GM19463 (cell line): Measurements from ENCODE around the gene ZNF385A.
"Not testable (repeated sequence)": the region's sequence is repeated elsewhere in the genome, so short reads cannot be mapped to it uniquely, and the experiment has no call there.

Source experiments
- ATAC-seq: cut with Tn5 transposase; IDR thresholded peaks from one replicate; pipeline ENCODE4 v1.9.1; 2021; ENCODE audit warnings: mild to moderate bottlenecking, moderate library complexity; ENCODE audit not compliant: unreplicated experiment

The ZNF385A gene

GRCh38 chr12:54358191-54358944 lies 26.2 kb downstream of the ZNF385A start:
- ATAC-seq: no peak

- ATAC-seq: no peak
Observed at GRCh38 chr12:54357506-54358190, 26.9 kb downstream of the ZNF385A start.

GRCh38 chr12:54356951-54357356 lies 27.6 kb downstream of the ZNF385A start:
- ATAC-seq: no peak

GRCh38 chr12:54356228-54356627 lies 28.3 kb downstream of the ZNF385A start:
- ATAC-seq: no peak

DNA sequence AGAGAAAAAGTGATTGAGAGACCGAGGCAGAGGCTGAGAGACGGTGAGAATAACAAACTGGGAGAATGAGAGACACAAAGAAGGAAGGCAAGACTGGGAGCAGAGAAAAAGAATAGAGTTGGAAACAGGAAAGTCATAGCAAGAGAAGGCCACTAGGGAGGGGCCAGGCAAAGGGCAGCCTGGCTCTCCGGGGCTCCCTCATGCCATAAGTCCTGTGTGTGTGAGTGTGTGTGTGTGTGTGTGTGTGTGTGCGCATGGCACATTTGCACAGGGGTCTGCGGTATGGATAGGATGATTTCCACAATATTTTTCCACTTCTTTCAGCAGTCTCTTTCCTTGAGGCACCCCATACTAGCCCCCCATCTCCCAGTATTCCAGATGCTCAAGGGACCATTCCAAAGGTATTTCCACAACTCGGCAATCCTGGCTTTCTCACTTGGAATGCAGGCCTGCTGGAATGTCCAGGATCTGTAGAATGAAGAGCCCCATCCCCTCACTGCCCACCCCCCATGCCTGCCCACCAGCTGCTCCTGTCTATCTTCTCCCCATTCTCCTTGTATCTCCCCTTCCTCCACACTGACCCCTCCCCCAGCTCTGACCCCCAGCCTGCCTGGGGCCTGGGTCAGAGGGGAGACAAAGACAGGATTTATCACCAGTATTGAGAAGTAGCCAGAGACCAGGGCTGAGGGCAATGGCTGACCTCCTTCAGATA lies 29.3 kb downstream of the ZNF385A start:
- no peak for ATAC-seq

DNA sequence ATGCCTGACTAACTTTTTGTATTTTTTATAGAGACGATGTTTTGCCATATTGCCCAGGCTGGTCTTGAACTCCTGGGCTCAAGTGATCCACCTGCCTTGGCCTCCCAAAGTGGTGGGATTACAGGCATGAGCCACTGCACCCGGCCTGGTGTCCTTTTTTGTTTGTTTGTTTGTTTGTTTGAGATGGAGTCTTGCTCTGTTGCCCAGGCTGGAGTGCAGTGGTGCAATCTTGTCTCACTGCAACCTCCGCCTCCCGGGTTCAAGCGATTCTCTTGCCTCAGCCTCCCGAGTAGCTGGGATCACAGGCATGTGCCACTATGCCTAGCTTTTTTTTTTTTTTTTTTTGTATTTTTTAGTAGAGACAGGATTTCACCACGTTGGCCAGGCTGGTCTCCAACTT lies 30.3 kb downstream of the ZNF385A start:
- not testable (repeated sequence) for ATAC-seq

- no peak for ATAC-seq
Observed at GRCh38 chr12:54352891-54353874, 31.4 kb downstream of the ZNF385A start.

DNA sequence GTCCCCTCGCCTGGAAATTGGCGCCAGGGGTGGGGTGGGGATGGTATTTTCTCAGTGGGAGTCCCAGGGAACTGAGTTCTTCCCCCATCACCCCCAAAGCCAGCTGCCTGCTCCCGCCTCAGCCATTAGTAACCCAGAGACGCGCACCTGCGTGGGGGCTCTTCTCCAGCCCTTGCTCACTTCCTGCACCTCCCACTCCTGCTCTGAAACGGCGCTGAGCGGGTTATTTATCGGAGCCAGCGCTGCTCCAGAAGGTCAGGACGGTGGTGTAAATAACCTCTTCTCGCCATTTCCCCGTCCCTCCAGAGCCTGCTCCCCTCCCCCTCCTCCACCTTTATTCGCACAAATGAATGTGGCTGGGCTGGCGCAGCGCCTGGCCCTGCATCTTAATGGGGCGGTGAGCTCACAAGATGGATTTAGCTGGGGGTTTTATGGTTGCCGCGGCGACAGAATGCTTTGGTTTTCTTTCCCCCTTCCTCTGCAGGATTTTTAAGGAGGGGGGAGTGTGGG lies 32.5 kb downstream of the ZNF385A start:
- no peak for ATAC-seq

DNA sequence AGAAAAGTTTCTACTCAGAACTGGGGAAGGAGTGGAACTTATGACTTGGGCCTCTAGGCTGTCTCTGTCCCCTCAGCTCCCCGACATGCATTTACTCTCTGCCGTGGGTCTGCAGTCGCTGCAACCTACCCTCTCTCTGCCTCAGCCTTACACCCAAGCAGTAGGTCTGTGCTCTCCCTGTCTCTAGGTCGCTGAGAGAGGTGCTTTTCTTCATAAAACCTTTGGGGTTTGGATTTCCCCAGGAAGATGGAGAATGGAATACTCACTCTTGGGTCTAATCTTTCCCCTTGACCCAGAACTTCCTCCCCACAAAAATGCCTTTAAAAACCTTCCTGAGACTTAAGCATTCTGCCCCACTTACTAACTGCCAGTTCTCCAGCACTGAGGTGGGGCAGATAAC lies 33.2 kb downstream of the ZNF385A start:
- no peak for ATAC-seq

DNA sequence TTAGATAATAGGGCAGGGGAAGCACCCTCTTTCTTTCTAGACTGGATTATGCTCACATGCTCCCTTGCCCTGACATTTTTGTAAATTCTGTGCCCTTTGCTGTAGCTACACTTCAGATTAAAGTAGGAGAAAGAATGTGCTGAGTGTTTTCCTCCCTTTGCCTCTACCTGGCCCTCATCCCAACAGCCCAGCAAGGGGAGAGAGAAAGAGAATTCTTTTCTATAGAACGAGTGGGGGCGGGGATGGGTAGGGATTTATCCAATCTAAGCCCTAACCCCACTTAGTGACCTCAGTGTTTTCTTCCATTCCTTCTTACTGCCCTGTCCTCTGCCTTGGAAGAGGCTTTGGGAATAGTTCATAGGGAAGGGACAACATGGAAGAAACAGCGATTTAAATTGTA lies 33.8 kb downstream of the ZNF385A start:
- ATAC-seq: no peak

- ATAC-seq: no peak
Observed at GRCh38 chr12:54349679-54350078, 34.9 kb downstream of the ZNF385A start.

GRCh38 chr12:54349036-54349435 lies 35.5 kb downstream of the ZNF385A start:
- ATAC-seq: no peak

DNA sequence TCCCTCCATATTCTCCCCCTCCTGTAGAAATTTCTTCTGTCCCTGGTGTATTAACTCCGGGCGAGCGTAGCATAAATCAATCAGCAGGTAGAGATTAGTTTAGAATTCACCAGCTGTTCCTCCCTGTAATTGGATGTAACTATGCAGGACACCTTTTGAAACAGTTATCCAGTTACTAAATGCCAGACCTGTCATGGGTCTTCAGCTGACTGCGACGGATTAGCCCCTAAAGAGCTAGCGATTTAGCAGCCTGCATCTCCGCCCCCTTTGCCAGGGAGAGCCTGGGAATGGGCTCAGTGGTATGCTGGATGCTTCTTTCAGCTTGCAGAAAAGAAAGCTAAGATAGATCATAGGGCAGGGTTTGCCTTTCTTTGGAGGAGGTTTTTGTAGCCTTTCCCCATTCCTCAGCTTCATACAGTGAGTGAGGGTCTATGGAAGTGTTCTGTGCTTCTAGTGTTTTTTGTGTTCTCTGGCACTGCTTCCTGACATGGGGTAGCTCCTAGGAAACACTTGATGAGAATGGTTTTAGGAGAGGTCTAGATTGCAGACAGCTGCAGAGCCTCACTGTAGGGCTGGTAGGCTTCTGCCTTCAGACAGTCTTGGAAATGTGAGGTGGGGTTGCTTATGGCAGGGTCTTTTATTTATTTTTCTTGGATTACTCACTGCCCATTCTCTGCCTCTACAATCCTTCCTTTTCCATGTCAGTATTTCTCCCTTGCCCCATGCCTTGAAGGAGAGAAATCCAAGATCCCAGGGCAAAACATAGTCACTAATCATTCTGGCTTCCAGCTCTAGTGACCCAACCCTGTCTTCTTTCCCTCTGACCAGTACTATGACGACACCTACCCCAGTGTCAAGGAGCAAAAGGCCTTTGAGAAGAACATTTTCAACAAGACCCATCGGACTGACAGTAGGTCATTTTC lies 42.9 kb downstream of the ZNF385A start:
- no peak for ATAC-seq

- no peak for ATAC-seq
Observed at GRCh38 chr12:54340846-54341245, 43.7 kb downstream of the ZNF385A start.

GRCh38 chr12:54338698-54339296 lies 45.7 kb downstream of the ZNF385A start:
- ATAC-seq: no peak

DNA sequence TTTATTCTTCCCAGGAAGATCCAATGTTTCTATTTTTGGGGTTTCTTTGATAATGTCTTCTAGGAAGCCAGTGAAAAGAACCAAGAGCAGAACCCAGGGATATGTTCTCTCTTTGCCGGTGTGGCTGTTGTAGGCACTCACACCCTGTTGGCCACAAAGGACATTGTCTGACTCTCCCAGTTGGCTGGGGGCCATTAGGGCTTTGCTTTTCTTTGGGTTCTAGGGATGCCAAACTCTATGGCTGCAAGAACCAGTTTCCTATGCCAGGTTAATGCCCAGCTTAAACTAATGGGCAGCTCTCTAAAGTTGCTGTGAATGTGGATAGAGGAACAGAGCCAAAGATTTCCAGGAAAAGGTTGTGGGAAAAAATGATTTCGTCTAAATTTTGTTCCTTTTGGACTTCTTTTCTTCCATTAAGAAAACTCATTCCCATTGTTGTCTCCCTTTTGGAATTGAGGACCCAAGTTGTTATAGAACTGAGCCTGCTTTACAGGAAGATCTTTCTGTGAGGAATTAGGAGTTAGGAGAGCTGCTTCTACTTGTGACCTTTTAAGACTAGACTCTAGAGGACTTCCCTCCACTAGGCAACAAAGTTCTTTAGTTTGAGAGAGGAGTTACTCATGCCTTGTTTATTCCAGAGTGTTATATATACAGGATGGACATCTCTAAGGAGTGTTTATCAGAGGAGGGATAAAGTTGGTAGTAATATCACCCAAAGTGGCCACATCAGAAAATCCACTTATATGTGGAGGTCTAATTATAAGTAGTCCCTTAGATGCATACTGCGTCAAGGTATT lies 46.5 kb downstream of the ZNF385A start:
- no peak for ATAC-seq

GRCh38 chr12:54337280-54337842 lies 47.2 kb downstream of the ZNF385A start:
- no peak for ATAC-seq
